Transverse colon (tissue), 3 donors: ENCODE results near the gene ERICH6B.

Experiments
- EP300 ChIP-seq: sonication (generic); formaldehyde crosslinking; IDR thresholded peaks from one replicate; pipeline ENCODE4 v1.6.1; 2017; ENCODE audit warnings: antibody characterized with exemption, low read depth
- POLR2A ChIP-seq: fragments of 450-650 bp; IDR thresholded peaks from one replicate; pipeline ENCODE4 v1.6.1; 2016; ENCODE audit warnings: antibody characterized with exemption, mild to moderate bottlenecking, moderate library complexity
- TF ChIP-seq, protein P1 (sequence below), 5 experiments: fragments of 200-600 bp in 3 of 5; fragments of 450-650 bp in 2 of 5; sonication (generic) in 3 of 5; IDR thresholded peaks; 1 replicate in 2 of 5; 2 replicates in 3 of 5; pipeline ENCODE4 v1.5.1; 2016 to 2017; ENCODE audit warnings: antibody characterized with exemption in 5 of 5, inconsistent platforms in 3 of 5, mild to moderate bottlenecking in 2 of 5, moderate library complexity in 1 of 5

DNA sequence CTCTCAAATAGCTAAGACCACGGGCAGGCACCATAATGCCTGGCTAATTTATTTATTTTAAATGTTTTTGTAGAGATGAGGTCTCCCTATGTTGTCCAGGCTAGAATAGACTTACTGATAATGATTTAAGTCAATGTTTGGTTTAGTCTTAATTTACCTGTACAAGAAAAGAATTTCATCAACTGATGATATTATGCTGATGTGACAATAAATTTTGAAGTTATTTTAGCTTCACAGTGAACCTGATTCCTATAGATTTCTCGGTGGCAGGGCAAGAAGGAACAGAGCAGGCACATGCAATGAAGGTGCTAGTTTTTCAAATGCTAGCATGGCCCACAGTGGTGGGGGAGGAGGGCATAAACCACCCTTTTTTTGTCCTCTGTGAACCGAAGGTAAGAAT, 44.0 kb upstream of the ERICH6B start:
- TF ChIP-seq, protein P1, sequence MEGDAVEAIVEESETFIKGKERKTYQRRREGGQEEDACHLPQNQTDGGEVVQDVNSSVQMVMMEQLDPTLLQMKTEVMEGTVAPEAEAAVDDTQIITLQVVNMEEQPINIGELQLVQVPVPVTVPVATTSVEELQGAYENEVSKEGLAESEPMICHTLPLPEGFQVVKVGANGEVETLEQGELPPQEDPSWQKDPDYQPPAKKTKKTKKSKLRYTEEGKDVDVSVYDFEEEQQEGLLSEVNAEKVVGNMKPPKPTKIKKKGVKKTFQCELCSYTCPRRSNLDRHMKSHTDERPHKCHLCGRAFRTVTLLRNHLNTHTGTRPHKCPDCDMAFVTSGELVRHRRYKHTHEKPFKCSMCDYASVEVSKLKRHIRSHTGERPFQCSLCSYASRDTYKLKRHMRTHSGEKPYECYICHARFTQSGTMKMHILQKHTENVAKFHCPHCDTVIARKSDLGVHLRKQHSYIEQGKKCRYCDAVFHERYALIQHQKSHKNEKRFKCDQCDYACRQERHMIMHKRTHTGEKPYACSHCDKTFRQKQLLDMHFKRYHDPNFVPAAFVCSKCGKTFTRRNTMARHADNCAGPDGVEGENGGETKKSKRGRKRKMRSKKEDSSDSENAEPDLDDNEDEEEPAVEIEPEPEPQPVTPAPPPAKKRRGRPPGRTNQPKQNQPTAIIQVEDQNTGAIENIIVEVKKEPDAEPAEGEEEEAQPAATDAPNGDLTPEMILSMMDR (IDR thresholded peaks at IDR 0.05) = no peak
- TF ChIP-seq POLR2A (no peak), EP300 (no peak)
